GM12874 (cell line): ENCODE measurements around the gene IRAK2.

ENCODE experiments used
- CTCF ChIP-seq: IDR thresholded peaks from 2 replicates; pipeline ENCODE4 v1.5.1; 2011; ENCODE audit warnings: low read depth, mild to moderate bottlenecking, control low read depth, low read length, moderate library complexity; ENCODE audit not compliant: insufficient read depth

Gene IRAK2

GRCh38 chr3:10180289-10180688 lies 15.6 kb downstream of the IRAK2 start:
- no peak for TF ChIP-seq CTCF

GRCh38 chr3:10180738-10181295 lies 16.1 kb downstream of the IRAK2 start:
- no peak for TF ChIP-seq CTCF

DNA sequence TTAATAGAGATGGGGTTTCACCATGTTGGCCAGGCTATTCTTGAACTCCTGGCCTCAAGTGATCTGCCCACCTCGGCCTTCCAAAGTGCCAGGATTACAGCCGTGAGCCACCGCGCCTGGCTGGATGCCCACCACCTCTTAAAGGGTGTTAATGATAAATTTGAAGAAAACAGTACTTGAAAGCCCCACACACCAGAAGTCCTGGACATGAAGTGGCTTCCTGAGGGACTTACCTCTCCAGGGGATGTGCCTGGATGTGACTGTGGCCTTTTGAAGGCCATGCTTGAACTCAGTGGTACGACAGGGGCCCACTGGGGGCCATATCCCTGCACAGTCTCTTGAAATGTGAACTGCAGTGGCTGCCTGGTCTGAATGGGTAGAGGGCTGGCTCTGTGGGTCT lies 18.2 kb downstream of the IRAK2 start:
- TF ChIP-seq CTCF = no peak

DNA sequence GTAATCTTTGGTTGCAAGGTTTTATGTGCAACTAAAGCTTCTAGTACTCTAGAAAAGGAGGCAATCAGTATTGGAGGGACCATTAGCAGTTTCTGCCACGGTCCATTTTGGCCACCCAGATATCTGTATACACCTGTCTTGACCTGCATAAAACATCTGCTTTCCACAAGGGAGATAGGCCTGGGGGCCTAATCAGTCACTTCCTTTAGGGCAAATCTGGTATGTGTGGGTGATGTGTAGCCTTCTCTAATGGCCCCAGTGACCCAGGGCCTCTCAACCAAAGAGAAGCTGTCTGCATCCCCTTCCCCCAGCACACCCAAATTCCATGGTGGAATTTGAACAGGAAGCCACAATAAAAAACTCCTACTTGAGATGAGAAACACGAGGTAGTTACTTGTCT lies 19.5 kb downstream of the IRAK2 start:
- TF ChIP-seq CTCF = no peak

- TF ChIP-seq CTCF = no peak
Observed at GRCh38 chr3:10185804-10186762, 21.4 kb downstream of the IRAK2 start.

DNA sequence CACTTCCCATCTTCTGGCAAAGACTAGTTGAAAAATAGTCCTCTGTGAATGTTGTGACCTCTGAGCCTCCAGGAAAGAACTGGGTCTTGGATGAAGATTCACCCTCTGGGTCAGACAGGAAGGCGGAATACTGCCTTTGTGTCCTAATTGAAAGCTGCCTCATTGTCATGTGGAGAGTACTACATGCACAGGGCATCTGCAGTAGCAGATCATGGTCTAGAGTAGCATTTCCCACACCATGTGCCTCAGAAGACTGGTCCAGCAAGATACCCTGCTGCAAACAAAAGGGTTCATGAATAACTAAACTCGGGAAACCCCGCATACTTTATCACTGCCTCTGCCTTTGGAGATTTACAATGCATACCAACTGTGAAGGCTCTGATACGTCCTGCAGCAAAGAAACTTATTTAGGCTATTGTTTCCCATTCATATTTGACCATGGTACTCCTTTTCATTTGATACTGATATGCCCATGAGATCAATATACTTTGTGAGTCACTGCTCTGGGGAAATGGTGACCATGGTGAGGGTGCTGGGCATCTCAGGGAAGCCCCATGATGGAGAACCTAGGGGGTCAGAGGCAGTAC lies 22.7 kb downstream of the IRAK2 start:
- TF ChIP-seq CTCF = no peak

GRCh38 chr3:10187944-10188343 lies 23.2 kb downstream of the IRAK2 start:
- no peak for TF ChIP-seq CTCF
